ENCODE data around the gene SYCP1.

SYCP1 gene

GRCh38 chr1:114896795-114897194 is 42.1 kb downstream of the SYCP1 start (continued):
- TF ChIP-seq, protein P1, sequence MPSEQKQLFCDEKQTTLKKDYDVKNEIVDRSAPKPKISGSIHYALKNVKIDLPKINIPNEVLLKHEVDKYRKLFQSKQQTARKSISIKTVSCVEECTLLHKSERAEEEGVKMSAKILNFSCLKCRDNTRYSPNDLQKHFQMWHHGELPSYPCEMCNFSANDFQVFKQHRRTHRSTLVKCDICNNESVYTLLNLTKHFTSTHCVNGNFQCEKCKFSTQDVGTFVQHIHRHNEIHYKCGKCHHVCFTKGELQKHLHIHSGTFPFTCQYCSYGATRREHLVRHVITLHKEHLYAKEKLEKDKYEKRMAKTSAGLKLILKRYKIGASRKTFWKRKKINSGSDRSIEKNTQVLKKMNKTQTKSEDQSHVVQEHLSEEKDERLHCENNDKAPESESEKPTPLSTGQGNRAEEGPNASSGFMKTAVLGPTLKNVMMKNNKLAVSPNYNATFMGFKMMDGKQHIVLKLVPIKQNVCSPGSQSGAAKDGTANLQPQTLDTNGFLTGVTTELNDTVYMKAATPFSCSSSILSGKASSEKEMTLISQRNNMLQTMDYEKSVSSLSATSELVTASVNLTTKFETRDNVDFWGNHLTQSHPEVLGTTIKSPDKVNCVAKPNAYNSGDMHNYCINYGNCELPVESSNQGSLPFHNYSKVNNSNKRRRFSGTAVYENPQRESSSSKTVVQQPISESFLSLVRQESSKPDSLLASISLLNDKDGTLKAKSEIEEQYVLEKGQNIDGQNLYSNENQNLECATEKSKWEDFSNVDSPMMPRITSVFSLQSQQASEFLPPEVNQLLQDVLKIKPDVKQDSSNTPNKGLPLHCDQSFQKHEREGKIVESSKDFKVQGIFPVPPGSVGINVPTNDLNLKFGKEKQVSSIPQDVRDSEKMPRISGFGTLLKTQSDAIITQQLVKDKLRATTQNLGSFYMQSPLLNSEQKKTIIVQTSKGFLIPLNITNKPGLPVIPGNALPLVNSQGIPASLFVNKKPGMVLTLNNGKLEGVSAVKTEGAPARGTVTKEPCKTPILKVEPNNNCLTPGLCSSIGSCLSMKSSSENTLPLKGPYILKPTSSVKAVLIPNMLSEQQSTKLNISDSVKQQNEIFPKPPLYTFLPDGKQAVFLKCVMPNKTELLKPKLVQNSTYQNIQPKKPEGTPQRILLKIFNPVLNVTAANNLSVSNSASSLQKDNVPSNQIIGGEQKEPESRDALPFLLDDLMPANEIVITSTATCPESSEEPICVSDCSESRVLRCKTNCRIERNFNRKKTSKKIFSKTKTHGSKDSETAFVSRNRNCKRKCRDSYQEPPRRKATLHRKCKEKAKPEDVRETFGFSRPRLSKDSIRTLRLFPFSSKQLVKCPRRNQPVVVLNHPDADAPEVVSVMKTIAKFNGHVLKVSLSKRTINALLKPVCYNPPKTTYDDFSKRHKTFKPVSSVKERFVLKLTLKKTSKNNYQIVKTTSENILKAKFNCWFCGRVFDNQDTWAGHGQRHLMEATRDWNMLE (tag by site-specific recombination; conservative IDR thresholded peaks at IDR 0.05; ENCODE audit: low read depth) = no peak
- TF ChIP-seq ZBTB1 (tag by site-specific recombination; IDR thresholded peaks at IDR 0.05) = no peak
- TF ChIP-seq SCRT1 (tag by site-specific recombination; IDR thresholded peaks at IDR 0.05; ENCODE audit: borderline replicate concordance) = no peak

- CTCF ChIA-PET = no interaction called here
- no peaks in the 10 kb centered on the region for H3K36me3 ChIP-seq (ENCODE audit: control insufficient read depth in 2 of 2, insufficient read depth in 1 of 2, low read length in 2 of 2)
- POLR2A ChIA-PET = no interaction called here
These were observed 47.2 kb downstream of the SYCP1 start for GRCh38 chr1:114901814-114902213.

GRCh38 chr1:114902343-114902742 is 47.7 kb downstream of the SYCP1 start:
- no peak overlapping the region for H3K27ac ChIP-seq (ENCODE audit: extremely low read depth, low read depth, low read length)
- H3K9me3 ChIP-seq (ENCODE audit: control insufficient read depth, insufficient read depth, low read depth, low read length) = no peaks in the 10 kb centered on the region
- H3K36me3 ChIP-seq (ENCODE audit: control insufficient read depth in 2 of 2, insufficient read depth in 1 of 2, low read length in 2 of 2) = no peaks in the 10 kb centered on the region
- H3K4me3 ChIP-seq (ENCODE audit: low read depth, low read length) = no peak overlapping the region
- H3K4me1 ChIP-seq (ENCODE audit: control insufficient read depth, insufficient read depth, low read length) = no peaks in the 10 kb centered on the region
- CTCF ChIA-PET = no interaction called here
- POLR2A ChIA-PET = no interaction called here
- TF ChIP-seq ZEB2 (tag by site-specific recombination; IDR thresholded peaks at IDR 0.05) (no peak), ZNF169 (tag by site-specific recombination; IDR thresholded peaks at IDR 0.05) (no peak), GFI1B (tag by site-specific recombination; IDR thresholded peaks at IDR 0.05) (no peak), WT1 (tag by site-specific recombination; IDR thresholded peaks at IDR 0.05) (no peak), ZNF48 (tag by site-specific recombination; IDR thresholded peaks at IDR 0.05) (no peak), ZNF555 (tag by site-specific recombination; conservative IDR thresholded peaks at IDR 0.05) (no peak)
- TF ChIP-seq, protein P2, sequence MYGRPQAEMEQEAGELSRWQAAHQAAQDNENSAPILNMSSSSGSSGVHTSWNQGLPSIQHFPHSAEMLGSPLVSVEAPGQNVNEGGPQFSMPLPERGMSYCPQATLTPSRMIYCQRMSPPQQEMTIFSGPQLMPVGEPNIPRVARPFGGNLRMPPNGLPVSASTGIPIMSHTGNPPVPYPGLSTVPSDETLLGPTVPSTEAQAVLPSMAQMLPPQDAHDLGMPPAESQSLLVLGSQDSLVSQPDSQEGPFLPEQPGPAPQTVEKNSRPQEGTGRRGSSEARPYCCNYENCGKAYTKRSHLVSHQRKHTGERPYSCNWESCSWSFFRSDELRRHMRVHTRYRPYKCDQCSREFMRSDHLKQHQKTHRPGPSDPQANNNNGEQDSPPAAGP (tag by site-specific recombination; IDR thresholded peaks at IDR 0.05) = no peak
- TF ChIP-seq, protein P3, sequence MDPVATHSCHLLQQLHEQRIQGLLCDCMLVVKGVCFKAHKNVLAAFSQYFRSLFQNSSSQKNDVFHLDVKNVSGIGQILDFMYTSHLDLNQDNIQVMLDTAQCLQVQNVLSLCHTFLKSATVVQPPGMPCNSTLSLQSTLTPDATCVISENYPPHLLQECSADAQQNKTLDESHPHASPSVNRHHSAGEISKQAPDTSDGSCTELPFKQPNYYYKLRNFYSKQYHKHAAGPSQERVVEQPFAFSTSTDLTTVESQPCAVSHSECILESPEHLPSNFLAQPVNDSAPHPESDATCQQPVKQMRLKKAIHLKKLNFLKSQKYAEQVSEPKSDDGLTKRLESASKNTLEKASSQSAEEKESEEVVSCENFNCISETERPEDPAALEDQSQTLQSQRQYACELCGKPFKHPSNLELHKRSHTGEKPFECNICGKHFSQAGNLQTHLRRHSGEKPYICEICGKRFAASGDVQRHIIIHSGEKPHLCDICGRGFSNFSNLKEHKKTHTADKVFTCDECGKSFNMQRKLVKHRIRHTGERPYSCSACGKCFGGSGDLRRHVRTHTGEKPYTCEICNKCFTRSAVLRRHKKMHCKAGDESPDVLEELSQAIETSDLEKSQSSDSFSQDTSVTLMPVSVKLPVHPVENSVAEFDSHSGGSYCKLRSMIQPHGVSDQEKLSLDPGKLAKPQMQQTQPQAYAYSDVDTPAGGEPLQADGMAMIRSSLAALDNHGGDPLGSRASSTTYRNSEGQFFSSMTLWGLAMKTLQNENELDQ (tag by site-specific recombination; IDR thresholded peaks at IDR 0.05; ENCODE audit: low read depth) = no peak

More at GRCh38 chr1:114901814-114902213, 47.2 kb downstream of the SYCP1 start:
- TF ChIP-seq ZNF112 (tag by site-specific recombination; IDR thresholded peaks at IDR 0.05) (no peak), FEZF1 (tag by site-specific recombination; IDR thresholded peaks at IDR 0.05) (no peak), ZNF394 (tag by site-specific recombination; IDR thresholded peaks at IDR 0.05; ENCODE audit: borderline replicate concordance) (no peak), ZNF48 (tag by site-specific recombination; IDR thresholded peaks at IDR 0.05) (no peak), ZSCAN16 (tag by site-specific recombination; IDR thresholded peaks at IDR 0.05) (no peak), ZNF624 (tag by site-specific recombination; IDR thresholded peaks at IDR 0.05) (no peak), ZNF626 (tag by site-specific recombination; IDR thresholded peaks at IDR 0.05) (no peak), YY2 (tag by site-specific recombination; IDR thresholded peaks at IDR 0.05) (no peak), KLF10 (tag by site-specific recombination; IDR thresholded peaks at IDR 0.05) (no peak), SP2 (tag by site-specific recombination; IDR thresholded peaks at IDR 0.05) (no peak), ZNF600 (tag by site-specific recombination; IDR thresholded peaks at IDR 0.05) (no peak), ZNF214 (tag by site-specific recombination; IDR thresholded peaks at IDR 0.05; ENCODE audit: borderline replicate concordance) (no peak), SCRT2 (tag by site-specific recombination; IDR thresholded peaks at IDR 0.05) (no peak)
- TF ChIP-seq, protein P1 (tag by site-specific recombination; conservative IDR thresholded peaks at IDR 0.05; ENCODE audit: low read depth) = no peak
- Histone ChIP-seq H3K27ac (ENCODE audit: extremely low read depth, low read depth, low read length) (no peak overlapping the region), H3K4me3 (ENCODE audit: low read depth, low read length) (no peak overlapping the region), H3K4me1 (ENCODE audit: control insufficient read depth, insufficient read depth, low read length) (no peaks in the 10 kb centered on the region), H3K9me3 (ENCODE audit: control insufficient read depth, insufficient read depth, low read depth, low read length) (no peaks in the 10 kb centered on the region)
